Kidney epithelial cell (primary cell): ENCODE measurements around the gene CFAP68. TPM values are rescaled to one million over a fixed set of nuclear protein-coding genes. Genes with fewer than 3 reads are reported as not detected.

Source experiments
- DNase-seq: peaks from one replicate; pipeline ENCODE4 v3.0.0-alpha.2; 2010; ENCODE audit warnings: low read depth
- H3K27me3 ChIP-seq: 2 replicates; pipeline ENCODE4 v1.6.0; 2011; ENCODE audit warnings: low read length; ENCODE audit not compliant: control insufficient read depth, insufficient read depth
- H3K36me3 ChIP-seq: 2 replicates; pipeline ENCODE4 v1.5.1; 2011; ENCODE audit warnings: low read length; ENCODE audit not compliant: control insufficient read depth, insufficient read depth
- H3K4me3 ChIP-seq: 2 replicates; pipeline ENCODE4 v1.5.1; 2011; ENCODE audit warnings: low read depth, mild to moderate bottlenecking, control low read depth, low read length
- total RNA-seq: library from RNA; depleted of rRNA; stranded (reverse); fragments of >200 nt; gene quantifications from 2 replicates; pipeline ENCODE4 v1.2.3, GENCODE V29; 2015
- TF ChIP-seq, protein P1 (sequence below): IDR thresholded peaks from 2 replicates; pipeline ENCODE4 v1.5.1; 2011; ENCODE audit warnings: mild to moderate bottlenecking, moderate library complexity, low read length, control low read depth, inconsistent platforms; ENCODE audit not compliant: insufficient read depth, poor library complexity, severe bottlenecking

The CFAP68 gene
- total RNA-seq, 1 donor from 2014 or later: 16.8 TPM

GRCh38 chr11:111852103-111852502 lies 27.2 kb upstream of the CFAP68 start:
- Histone ChIP-seq H3K27me3 (no peaks in the 10 kb centered on the region), H3K36me3 (no peaks in the 10 kb centered on the region), H3K4me3 (no peak overlapping the region)
- TF ChIP-seq, protein P1, sequence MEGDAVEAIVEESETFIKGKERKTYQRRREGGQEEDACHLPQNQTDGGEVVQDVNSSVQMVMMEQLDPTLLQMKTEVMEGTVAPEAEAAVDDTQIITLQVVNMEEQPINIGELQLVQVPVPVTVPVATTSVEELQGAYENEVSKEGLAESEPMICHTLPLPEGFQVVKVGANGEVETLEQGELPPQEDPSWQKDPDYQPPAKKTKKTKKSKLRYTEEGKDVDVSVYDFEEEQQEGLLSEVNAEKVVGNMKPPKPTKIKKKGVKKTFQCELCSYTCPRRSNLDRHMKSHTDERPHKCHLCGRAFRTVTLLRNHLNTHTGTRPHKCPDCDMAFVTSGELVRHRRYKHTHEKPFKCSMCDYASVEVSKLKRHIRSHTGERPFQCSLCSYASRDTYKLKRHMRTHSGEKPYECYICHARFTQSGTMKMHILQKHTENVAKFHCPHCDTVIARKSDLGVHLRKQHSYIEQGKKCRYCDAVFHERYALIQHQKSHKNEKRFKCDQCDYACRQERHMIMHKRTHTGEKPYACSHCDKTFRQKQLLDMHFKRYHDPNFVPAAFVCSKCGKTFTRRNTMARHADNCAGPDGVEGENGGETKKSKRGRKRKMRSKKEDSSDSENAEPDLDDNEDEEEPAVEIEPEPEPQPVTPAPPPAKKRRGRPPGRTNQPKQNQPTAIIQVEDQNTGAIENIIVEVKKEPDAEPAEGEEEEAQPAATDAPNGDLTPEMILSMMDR: no peak
- DNase-seq: no peak

DNA sequence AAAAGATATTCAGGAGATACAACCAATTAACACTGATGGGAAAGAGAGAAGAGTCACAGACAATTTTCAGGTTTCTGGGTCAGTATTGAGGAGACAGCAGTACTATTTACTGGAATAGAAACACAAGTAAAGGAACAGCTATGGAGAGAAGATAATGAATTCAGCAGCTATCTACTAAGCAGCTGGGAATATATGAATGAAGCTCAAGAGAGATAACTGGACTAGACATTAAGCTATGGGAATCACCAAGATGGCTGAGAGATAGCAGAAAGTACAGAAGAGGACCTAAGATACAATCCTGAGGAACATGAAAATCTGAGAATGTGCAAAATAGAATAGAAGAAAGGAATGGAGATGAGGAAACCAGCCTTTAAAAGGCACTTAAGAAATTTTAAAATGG lies 23.8 kb upstream of the CFAP68 start:
- TF ChIP-seq, protein P1: no peak
- Histone ChIP-seq H3K4me3 (no peak overlapping the region), H3K36me3 (no peaks in the 10 kb centered on the region), H3K27me3 (no peaks in the 10 kb centered on the region)
- no peak for DNase-seq

DNA sequence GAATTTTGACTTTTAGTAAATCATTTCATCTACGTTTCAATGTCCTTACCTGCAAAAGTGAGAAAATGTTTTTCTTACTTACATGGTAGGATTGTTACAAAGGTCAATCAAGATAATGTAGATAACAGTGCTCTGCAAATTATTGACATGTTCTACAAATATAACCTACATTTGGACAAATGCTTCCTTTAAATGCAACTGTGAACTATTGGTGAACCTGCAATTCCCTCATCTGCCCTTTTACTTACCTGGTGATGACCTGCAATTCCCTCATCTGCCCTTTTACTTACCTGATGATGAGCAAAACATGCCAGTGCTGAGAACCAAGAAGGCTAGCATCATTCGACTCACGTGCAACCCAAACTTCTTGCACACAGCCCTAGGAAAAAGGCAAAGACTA lies 19.1 kb upstream of the CFAP68 start:
- H3K27me3 ChIP-seq: no peaks in the 10 kb centered on the region
- TF ChIP-seq, protein P1: no peak

DNA sequence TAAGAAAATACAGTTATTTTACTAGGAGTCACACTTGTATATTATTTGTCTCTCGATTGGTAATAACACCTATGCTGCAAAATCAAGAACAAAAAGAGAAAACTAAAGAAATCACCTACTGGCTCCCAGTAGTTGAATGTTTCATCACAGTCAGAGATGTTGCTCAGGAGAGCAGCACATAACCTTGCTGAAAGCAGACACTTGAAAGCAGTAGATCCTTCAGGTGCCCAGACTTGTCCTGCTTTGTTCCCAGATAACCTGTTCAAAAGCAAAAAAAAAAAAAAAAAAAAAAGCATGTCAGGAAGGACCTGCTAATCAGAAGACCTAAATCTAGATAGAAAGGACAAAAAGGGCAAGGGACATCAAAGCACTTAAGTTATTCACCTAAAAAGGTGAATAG lies 9.2 kb upstream of the CFAP68 start:
- H3K4me3 ChIP-seq: no peak overlapping the region
- H3K36me3 ChIP-seq: no peaks in the 10 kb centered on the region
- no peak for DNase-seq
- no peaks in the 10 kb centered on the region for H3K27me3 ChIP-seq
- TF ChIP-seq, protein P1: no peak

More for the DNA sequence above, 19.1 kb upstream of the CFAP68 start:
- Histone ChIP-seq H3K4me3 (no peak overlapping the region), H3K36me3 (no peaks in the 10 kb centered on the region)
- DNase-seq: no peak

DNA sequence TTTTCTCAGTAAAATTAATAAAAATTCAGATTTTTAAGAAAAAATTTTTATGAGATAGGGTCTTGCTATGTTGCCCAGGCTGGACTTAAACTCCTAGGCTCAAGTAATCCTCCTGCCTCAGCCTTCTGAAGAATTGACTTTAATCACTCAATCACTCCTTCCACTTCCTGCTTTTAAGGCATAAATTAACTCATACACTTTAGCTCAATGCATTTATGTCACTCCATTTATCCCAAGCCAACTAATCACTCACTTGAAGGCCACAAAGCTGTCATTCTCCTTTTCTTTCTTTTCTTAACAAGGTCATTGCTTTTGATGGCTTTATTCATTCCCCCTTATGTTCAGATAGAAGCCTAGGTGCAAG lies 8.8 kb upstream of the CFAP68 start:
- H3K36me3 ChIP-seq: no peaks in the 10 kb centered on the region
- DNase-seq: no peak
- no peaks in the 10 kb centered on the region for H3K27me3 ChIP-seq
- peak overlapping the region; percentile 62 for H3K4me3 ChIP-seq
- TF ChIP-seq, protein P1: no peak

- Histone ChIP-seq H3K4me3 (peak within 1 kb of the TSS; percentile 62), H3K36me3 (no peaks in the 10 kb centered on the region), H3K27me3 (no peaks in the 10 kb centered on the region)
- no peak for DNase-seq
- TF ChIP-seq, protein P1: peak; percentile 23
Measured at GRCh38 chr11:111870886-111871692, 8.3 kb upstream of the CFAP68 start, which contains the start of gene ALG9. Gene ALG9, minus strand, starts transcription at chr11:111871581. Its CDS starts 99 bp downstream, at chr11:111871482.
